Activated naive CD8-positive, alpha-beta T cell treated with anti-CD3 and anti-CD28 coated beads for 36 hours (primary cell): Measurements from ENCODE around the gene ALKBH5. TPM values are rescaled to one million over a fixed set of nuclear protein-coding genes. Genes with fewer than 3 reads are reported as not detected.
"Not testable (repeated sequence)": the region's sequence is repeated elsewhere in the genome, so short reads cannot be mapped to it uniquely, and the experiment has no call there.

ENCODE experiments used
- DNase-seq: peaks from one replicate; pipeline ENCODE4 v3.0.0; 2021
- H3K27ac Mint-ChIP-seq: one replicate; pipeline ENCODE4 v1.8.0; 2022; ENCODE audit warnings: mild to moderate bottlenecking, moderate library complexity, mixed read lengths
- H3K27me3 Mint-ChIP-seq: one replicate; pipeline ENCODE4 v1.8.0; 2022; ENCODE audit warnings: mild to moderate bottlenecking, mixed read lengths
- H3K36me3 Mint-ChIP-seq: one replicate; pipeline ENCODE4 v1.8.0; 2021; ENCODE audit warnings: mild to moderate bottlenecking, mixed read lengths
- H3K4me1 Mint-ChIP-seq: one replicate; pipeline ENCODE4 v1.8.0; 2021; ENCODE audit warnings: mixed read lengths
- H3K4me3 Mint-ChIP-seq: one replicate; pipeline ENCODE4 v1.8.0; 2022; ENCODE audit warnings: mild to moderate bottlenecking, moderate library complexity, mixed read lengths
- H3K9me3 Mint-ChIP-seq: one replicate; pipeline ENCODE4 v1.8.0; 2022; ENCODE audit warnings: mixed read lengths
- total RNA-seq, 2 experiments: library from RNA; stranded (reverse); gene quantifications; one replicate each; pipeline ENCODE4 v1.2.3, GENCODE V29; 2021

Gene ALKBH5
- total RNA-seq, 2 experiments from 2014 or later, result 163 TPM

- H3K27me3 Mint-ChIP-seq, result no peaks in the 10 kb centered on the region
- no peak for DNase-seq
- H3K4me3 Mint-ChIP-seq, result no peak overlapping the region
- H3K27ac Mint-ChIP-seq, result peak overlapping the region; percentile 38
- H3K9me3 Mint-ChIP-seq, result no peaks in the 10 kb centered on the region
- H3K36me3 Mint-ChIP-seq, result peaks cover 7% of the 10 kb centered on the region
- H3K4me1 Mint-ChIP-seq, result peaks cover 3% of the 10 kb centered on the region
These were observed 30.1 kb downstream of the ALKBH5 start for GRCh38 chr17:18213666-18214270.

- H3K36me3 Mint-ChIP-seq, DNase-seq, H3K4me1 Mint-ChIP-seq, H3K4me3 Mint-ChIP-seq, H3K27me3 Mint-ChIP-seq, H3K27ac Mint-ChIP-seq, H3K9me3 Mint-ChIP-seq: not testable (repeated sequence)
These were observed 33.3 kb downstream of the ALKBH5 start for GRCh38 chr17:18216906-18217305.

- DNase-seq, result peak; percentile 72
- Mint-ChIP-seq H3K36me3 (no peaks in the 10 kb centered on the region), H3K27me3 (no peaks in the 10 kb centered on the region), H3K9me3 (no peaks in the 10 kb centered on the region), H3K4me3 (no peak overlapping the region), H3K4me1 (peaks cover 3% of the 10 kb centered on the region), H3K27ac (no peak overlapping the region)
These were observed 33.9 kb downstream of the ALKBH5 start for GRCh38 chr17:18217412-18218015.

DNA sequence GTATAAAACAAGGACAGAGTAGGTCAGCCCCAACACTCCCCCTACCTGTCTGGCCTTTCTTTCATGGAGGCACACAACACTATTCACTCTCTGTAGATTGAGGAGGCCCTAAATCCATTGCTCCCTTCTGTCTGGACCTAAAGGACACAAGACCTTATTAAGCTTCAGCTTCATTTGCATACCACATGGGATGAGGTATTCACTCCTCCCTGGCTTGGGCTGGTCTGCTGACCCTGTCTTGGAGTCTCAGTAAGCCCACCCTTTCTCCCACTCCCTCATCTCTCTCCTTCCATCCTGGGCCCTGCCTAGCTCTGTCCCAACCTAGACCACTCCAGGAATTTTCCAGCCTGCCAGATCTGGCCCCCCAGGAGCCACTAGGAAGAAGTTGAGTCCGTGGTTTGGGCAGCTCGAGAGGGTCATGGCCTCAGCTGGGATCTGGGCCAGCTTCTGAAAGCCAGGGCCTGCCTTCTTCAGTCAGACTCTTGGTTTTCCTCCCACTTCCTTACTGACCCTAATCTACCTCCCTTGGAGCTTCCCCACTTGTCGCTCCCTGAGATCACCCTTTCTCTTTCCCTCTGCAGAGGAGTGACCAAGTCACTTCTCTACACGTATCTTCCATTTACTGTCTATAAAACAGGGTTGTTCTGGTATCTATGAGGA is 35.3 kb downstream of the ALKBH5 start:
- H3K27ac Mint-ChIP-seq, result no peak overlapping the region
- no peaks in the 10 kb centered on the region for H3K27me3 Mint-ChIP-seq
- H3K4me1 Mint-ChIP-seq, result peaks cover 3% of the 10 kb centered on the region
- no peak overlapping the region for H3K4me3 Mint-ChIP-seq
- H3K9me3 Mint-ChIP-seq, result no peaks in the 10 kb centered on the region
- no peaks in the 10 kb centered on the region for H3K36me3 Mint-ChIP-seq
- no peak for DNase-seq

GRCh38 chr17:18224053-18224386 is 40.4 kb downstream of the ALKBH5 start:
- Mint-ChIP-seq H3K4me3 (no peak overlapping the region), H3K27ac (no peak overlapping the region), H3K4me1 (peaks cover 15% of the 10 kb centered on the region), H3K9me3 (no peaks in the 10 kb centered on the region), H3K36me3 (no peaks in the 10 kb centered on the region), H3K27me3 (no peaks in the 10 kb centered on the region)
- no peak for DNase-seq

GRCh38 chr17:18224387-18225120 is 40.9 kb downstream of the ALKBH5 start:
- Mint-ChIP-seq H3K27me3 (no peaks in the 10 kb centered on the region), H3K4me1 (peaks cover 15% of the 10 kb centered on the region), H3K27ac (no peak overlapping the region), H3K9me3 (no peaks in the 10 kb centered on the region), H3K36me3 (no peaks in the 10 kb centered on the region), H3K4me3 (peak overlapping the region; percentile 60)
- DNase-seq, result no peak

DNA sequence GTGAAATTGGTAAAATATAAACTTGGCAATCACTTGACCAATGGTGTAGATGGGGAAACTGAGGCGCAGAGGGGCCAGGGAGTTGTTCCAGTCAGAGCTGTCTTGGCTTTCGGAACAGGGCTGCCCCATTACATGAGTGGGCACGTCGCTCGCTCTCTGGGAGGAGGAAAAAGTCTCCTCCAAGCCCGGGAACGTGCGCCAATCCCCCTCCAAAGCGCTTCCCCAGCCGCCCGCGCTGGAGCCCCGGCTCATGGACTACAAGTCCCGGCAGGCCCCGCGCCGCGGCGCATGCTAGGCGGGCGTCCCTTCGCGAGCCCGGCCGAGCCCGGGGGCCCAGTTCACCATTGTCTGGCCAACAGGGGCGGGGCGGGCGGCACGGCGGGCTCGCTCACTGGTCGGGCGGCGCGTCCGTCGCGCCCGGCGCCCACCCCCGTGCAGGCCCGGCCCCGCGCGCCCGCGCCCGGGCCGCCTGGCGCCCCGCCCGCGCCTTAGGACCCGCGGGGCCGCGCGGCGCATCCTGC is 41.6 kb downstream of the ALKBH5 start, which contains the start of gene LLGL1:
Gene LLGL1, plus strand, starts transcription at position 515 of the 521 bp plus-strand sequence. CDS start 48 bp downstream, outside the sequence.
- no peaks in the 10 kb centered on the region for H3K36me3 Mint-ChIP-seq
- H3K4me3 Mint-ChIP-seq, result peak within 1 kb of the TSS; percentile 88
- no peaks in the 10 kb centered on the region for H3K9me3 Mint-ChIP-seq
- no peaks in the 10 kb centered on the region for H3K27me3 Mint-ChIP-seq
- DNase-seq, result peak; percentile 99
- peak within 1 kb of the TSS; percentile 62 for H3K27ac Mint-ChIP-seq
- peaks cover 15% of the 10 kb centered on the region for H3K4me1 Mint-ChIP-seq

GRCh38 chr17:18225642-18226283 is 42.1 kb downstream of the ALKBH5 start:
- no peak for DNase-seq
- Mint-ChIP-seq H3K9me3 (no peaks in the 10 kb centered on the region), H3K36me3 (no peaks in the 10 kb centered on the region), H3K4me1 (peaks cover 15% of the 10 kb centered on the region), H3K4me3 (peak overlapping the region; percentile 88), H3K27ac (peak overlapping the region; percentile 62), H3K27me3 (no peaks in the 10 kb centered on the region)

DNA sequence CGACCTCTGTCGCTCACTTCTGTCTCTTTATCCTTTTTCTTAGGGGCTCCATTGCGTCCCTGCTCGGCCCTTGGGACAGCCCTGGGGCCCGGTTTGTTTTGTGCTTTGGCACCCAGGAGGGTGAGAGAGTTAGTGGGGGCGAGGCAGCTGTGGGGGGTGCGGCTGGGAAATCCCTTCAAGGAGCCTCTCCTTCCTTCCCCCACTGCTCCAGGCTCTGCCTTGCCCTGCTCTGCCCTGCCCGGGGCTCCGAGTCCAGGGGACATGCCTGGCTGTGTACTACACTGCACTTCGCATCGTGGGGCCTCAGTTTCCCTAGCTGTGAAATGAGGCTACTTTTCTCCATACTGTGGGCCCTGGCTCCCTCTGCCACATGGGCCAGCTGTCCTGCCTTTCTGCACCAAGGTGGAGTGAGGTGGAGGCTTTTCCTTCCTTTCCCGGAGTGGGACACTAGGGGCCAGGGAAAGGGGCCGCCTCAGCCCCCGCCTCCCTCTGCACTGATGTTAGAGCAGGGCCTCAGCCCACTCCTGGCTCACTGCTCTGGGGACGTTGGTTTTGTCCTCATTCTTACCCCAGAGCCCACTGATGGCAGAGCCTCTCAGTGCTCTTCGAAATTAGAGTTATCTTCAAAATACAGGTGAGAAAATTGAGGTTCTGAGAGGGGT is 42.8 kb downstream of the ALKBH5 start:
- Mint-ChIP-seq H3K27ac (peak overlapping the region; percentile 62), H3K4me3 (peak overlapping the region; percentile 88), H3K27me3 (no peaks in the 10 kb centered on the region), H3K9me3 (no peaks in the 10 kb centered on the region), H3K4me1 (peaks cover 15% of the 10 kb centered on the region), H3K36me3 (no peaks in the 10 kb centered on the region)
- DNase-seq, result no peak

DNA sequence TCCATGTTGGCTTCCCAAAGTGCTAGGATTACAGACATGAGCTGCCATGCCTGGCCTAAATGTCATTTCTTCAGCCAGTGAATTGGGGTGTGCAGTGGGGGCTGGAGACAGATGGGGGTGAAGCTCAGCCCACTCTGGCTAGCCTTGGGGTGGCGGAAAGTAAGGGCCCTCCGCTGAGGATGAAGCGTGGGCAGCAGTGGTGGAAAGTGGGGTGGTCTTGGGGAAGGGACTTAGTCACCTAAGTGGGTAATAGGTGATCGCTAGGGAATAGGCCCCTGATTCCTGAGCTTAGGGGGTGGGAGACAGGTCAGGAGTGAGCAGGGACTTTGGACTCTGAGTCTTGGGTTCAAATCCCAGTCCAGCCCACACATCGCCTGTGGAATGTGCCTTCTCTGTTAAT is 44.0 kb downstream of the ALKBH5 start:
- H3K4me1 Mint-ChIP-seq, result peaks cover 15% of the 10 kb centered on the region
- H3K27ac Mint-ChIP-seq, result no peak overlapping the region
- no peaks in the 10 kb centered on the region for H3K27me3 Mint-ChIP-seq
- no peaks in the 10 kb centered on the region for H3K9me3 Mint-ChIP-seq
- H3K36me3 Mint-ChIP-seq, result no peaks in the 10 kb centered on the region
- no peak overlapping the region for H3K4me3 Mint-ChIP-seq
- DNase-seq, result no peak

DNA sequence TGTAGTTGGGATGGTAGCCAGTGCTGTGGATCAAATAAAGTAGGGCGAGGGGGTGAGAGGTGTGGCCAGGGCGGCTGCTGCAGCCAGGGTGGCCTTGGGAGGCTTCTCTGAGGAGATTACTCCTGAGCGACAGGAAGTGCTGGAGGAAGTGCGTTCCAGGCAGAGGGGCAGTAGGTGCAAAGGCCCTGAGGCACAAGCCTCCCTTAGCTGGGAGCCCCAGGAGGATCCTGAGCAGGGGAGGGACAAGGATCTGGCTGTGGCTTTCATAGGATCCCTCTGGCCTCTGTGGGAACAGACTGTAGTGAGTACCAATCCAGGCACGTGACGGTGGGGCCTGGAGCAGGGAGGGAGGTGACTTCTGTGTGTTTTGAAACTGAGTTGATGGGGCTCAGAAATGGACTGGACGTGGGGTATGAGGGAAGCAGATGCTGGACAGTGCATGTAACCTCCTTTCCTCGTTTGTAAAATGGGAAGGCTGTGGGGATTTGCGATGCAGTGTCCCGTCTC is 44.6 kb downstream of the ALKBH5 start:
- no peak overlapping the region for H3K27ac Mint-ChIP-seq
- H3K27me3 Mint-ChIP-seq, result no peaks in the 10 kb centered on the region
- no peaks in the 10 kb centered on the region for H3K36me3 Mint-ChIP-seq
- no peak overlapping the region for H3K4me3 Mint-ChIP-seq
- no peaks in the 10 kb centered on the region for H3K9me3 Mint-ChIP-seq
- peaks cover 15% of the 10 kb centered on the region for H3K4me1 Mint-ChIP-seq
- DNase-seq, result no peak

- no peak for DNase-seq
- no peaks in the 10 kb centered on the region for H3K36me3 Mint-ChIP-seq
- no peak overlapping the region for H3K4me3 Mint-ChIP-seq
- H3K27ac Mint-ChIP-seq, result no peak overlapping the region
- H3K4me1 Mint-ChIP-seq, result peaks cover 15% of the 10 kb centered on the region
- no peaks in the 10 kb centered on the region for H3K9me3 Mint-ChIP-seq
- no peaks in the 10 kb centered on the region for H3K27me3 Mint-ChIP-seq
These were observed 45.6 kb downstream of the ALKBH5 start for GRCh38 chr17:18229254-18229653.

DNA sequence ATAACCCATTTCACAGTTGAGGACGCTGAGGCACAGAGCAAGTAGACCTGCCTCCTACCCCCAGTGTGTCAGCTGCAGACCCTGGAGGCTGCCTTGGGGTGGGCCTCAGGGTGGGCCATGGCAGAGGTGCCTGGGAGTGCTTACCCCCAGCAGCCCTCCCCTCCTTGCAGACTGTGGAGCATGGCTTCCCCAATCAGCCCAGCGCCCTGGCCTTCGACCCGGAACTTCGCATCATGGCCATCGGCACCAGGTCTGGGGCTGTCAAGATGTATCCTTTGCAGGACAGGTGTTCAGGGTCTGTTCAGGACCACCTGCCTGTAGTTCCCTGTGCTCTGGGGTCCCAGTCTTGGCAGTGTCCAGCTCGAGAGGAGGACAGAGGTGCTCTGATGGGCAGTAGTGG is 46.1 kb downstream of the ALKBH5 start:
- Mint-ChIP-seq H3K27ac (no peak overlapping the region), H3K9me3 (no peaks in the 10 kb centered on the region), H3K4me3 (no peak overlapping the region), H3K27me3 (no peaks in the 10 kb centered on the region), H3K4me1 (peaks cover 15% of the 10 kb centered on the region), H3K36me3 (no peaks in the 10 kb centered on the region)
- no peak for DNase-seq
